Spleen (tissue), 7 donors: Measurements from ENCODE around the gene FAM117A.

ENCODE experiments used
- CTCF ChIP-seq, 11 experiments: fragments of 200-600 bp in 7 of 11; fragments of 450-650 bp in 4 of 11; sonication (generic) in 4 of 11; IDR thresholded peaks in 8 of 11; conservative IDR thresholded peaks in 3 of 11; 1 replicate in 7 of 11; 2 replicates in 4 of 11; pipeline versions ENCODE4 v1.4.0 to v1.8.0; 2016 to 2021; ENCODE audit warnings: antibody characterized with exemption in 11 of 11, inconsistent platforms in 4 of 11, mild to moderate bottlenecking in 1 of 11
- POLR2A ChIP-seq, 3 donors: fragments of 450-650 bp; IDR thresholded peaks; one replicate each; pipeline ENCODE4 v1.5.1; 2017; ENCODE audit warnings: antibody characterized with exemption in 3 of 3, mild to moderate bottlenecking in 1 of 3
- POLR2AphosphoS5 ChIP-seq, 3 donors: sonication (generic); formaldehyde crosslinking; IDR thresholded peaks; one replicate each; pipeline ENCODE4 v1.5.1; 2017; ENCODE audit warnings: antibody characterized with exemption in 3 of 3
- donor health status: DM: no; HTN: no; CAD: no; lungs with moderate emphysema.
- donor health status: DM: no; HTN: no; CAD: no.
- donor health status: DM: no; HTN: no; CAD: no.

- TF ChIP-seq CTCF (IDR thresholded peaks at IDR 0.05 in 8 of 11, conservative IDR thresholded peaks at IDR 0.05 in 3 of 11): no peak
- no peak for TF ChIP-seq POLR2A (IDR thresholded peaks at IDR 0.05)
- no peak for TF ChIP-seq POLR2AphosphoS5 (IDR thresholded peaks at IDR 0.05)
These were observed 47.1 kb downstream of the FAM117A start for GRCh38 chr17:49716668-49717364.
